KMS-11 (cell line): ENCODE results near the gene NME1.

ENCODE experiments used
- H2AFZ ChIP-seq: fragments of 200-600 bp; sonication (generic); 2 replicates; pipeline ENCODE4 v1.6.1; 2016; ENCODE audit warnings: antibody characterized with exemption, mixed run types, low read depth
- H3K27ac ChIP-seq: fragments of 200-600 bp; sonication (generic); 2 replicates; pipeline ENCODE4 v1.6.1; 2016; ENCODE audit warnings: mild to moderate bottlenecking, mixed run types
- H3K27me3 ChIP-seq: fragments of 200-600 bp; sonication (generic); 2 replicates; pipeline ENCODE4 v1.6.1; 2017; ENCODE audit warnings: mild to moderate bottlenecking, low read depth, mixed run types, moderate library complexity; ENCODE audit not compliant: insufficient read depth
- H3K36me3 ChIP-seq: fragments of 200-600 bp; sonication (generic); 2 replicates; pipeline ENCODE4 v1.6.1; 2017; ENCODE audit warnings: mild to moderate bottlenecking, mixed run types; ENCODE audit not compliant: insufficient read depth
- H3K4me1 ChIP-seq: fragments of 200-600 bp; sonication (generic); 2 replicates; pipeline ENCODE4 v1.6.1; 2016; ENCODE audit warnings: mild to moderate bottlenecking, low read depth, mixed run types; ENCODE audit not compliant: poor library complexity, severe bottlenecking
- H3K4me2 ChIP-seq: fragments of 200-600 bp; sonication (generic); 2 replicates; pipeline ENCODE4 v1.7.0; 2016; ENCODE audit warnings: mild to moderate bottlenecking, mixed run types
- H3K4me3 ChIP-seq: fragments of 200-600 bp; sonication (generic); IDR thresholded peaks from 2 replicates; pipeline ENCODE4 v1.6.1; 2017; ENCODE audit warnings: low read depth, low read length, mixed read lengths; ENCODE audit not compliant: insufficient read depth
- H3K79me2 ChIP-seq: fragments of 200-600 bp; sonication (generic); 2 replicates; pipeline ENCODE4 v1.6.1; 2016; ENCODE audit warnings: low read depth, mixed run types; ENCODE audit not compliant: insufficient read depth
- H3K9ac ChIP-seq: fragments of 200-600 bp; sonication (generic); 2 replicates; pipeline ENCODE4 v1.6.1; 2016; ENCODE audit warnings: mild to moderate bottlenecking, mixed run types
- H4K20me1 ChIP-seq: fragments of 200-600 bp; sonication (generic); 2 replicates; pipeline ENCODE4 v1.6.1; 2016; ENCODE audit warnings: mild to moderate bottlenecking, mixed run types; ENCODE audit not compliant: insufficient read depth
- CTCF ChIP-seq: fragments of 200-600 bp; sonication (generic); conservative IDR thresholded peaks from 2 replicates; pipeline ENCODE4 v1.6.1; 2017; ENCODE audit warnings: low read depth, mild to moderate bottlenecking, antibody characterized with exemption, low read length, moderate library complexity, mixed read lengths

The NME1 gene

GRCh38 chr17:51203838-51204237 is 50.5 kb downstream of the NME1 start:
- H3K79me2 ChIP-seq: no peaks in the 10 kb centered on the region
- H3K27me3 ChIP-seq: no peaks in the 10 kb centered on the region
- no peaks in the 10 kb centered on the region; the same call in 1 of the 2 replicates for H3K36me3 ChIP-seq
- no peak overlapping the region for H2AFZ ChIP-seq
- H3K4me2 ChIP-seq: no peak overlapping the region
- no peak overlapping the region for H3K9ac ChIP-seq
- no peaks in the 10 kb centered on the region for H4K20me1 ChIP-seq
- no peak for TF ChIP-seq CTCF
- H3K4me3 ChIP-seq: no peak overlapping the region
- no peak overlapping the region for H3K27ac ChIP-seq
- no peaks in the 10 kb centered on the region for H3K4me1 ChIP-seq
